Spleen (tissue), 11 donors: ENCODE results near the gene PROB1. TPM values are rescaled to one million over a fixed set of nuclear protein-coding genes. Genes with fewer than 3 reads are reported as not detected.
A peak's percentile ranks its signal among the peaks of the same experiment; 100 is the strongest.

Experiments
- DNase-seq: peaks from one replicate; pipeline ENCODE4 v3.0.0-alpha.2; 2020
- H3K27ac ChIP-seq, 8 donors: fragments of 200-600 bp; sonication (generic) in 7 of 8; 1 replicate in 4 of 8; 2 replicates in 4 of 8; pipeline versions ENCODE4 v1.5.0 to v1.8.0; 2016 to 2021; ENCODE audit warnings: inconsistent platforms in 4 of 8, mild to moderate bottlenecking in 4 of 8, moderate library complexity in 1 of 8
- H3K27me3 ChIP-seq, 7 donors: fragments of 200-600 bp; sonication (generic) in 6 of 7; replicated peaks in 1 of 7; 1 replicate in 4 of 7; 2 replicates in 3 of 7; pipeline versions ENCODE4 v1.5.0 to v1.8.0; 2016 to 2021; ENCODE audit warnings: inconsistent platforms in 3 of 7, mild to moderate bottlenecking in 1 of 7
- H3K36me3 ChIP-seq, 6 donors: fragments of 200-600 bp; sonication (generic) in 5 of 6; 1 replicate in 4 of 6; 2 replicates in 2 of 6; pipeline versions ENCODE4 v1.5.0 to v1.8.0; 2016 to 2021; ENCODE audit warnings: inconsistent platforms in 2 of 6
- H3K4me1 ChIP-seq, 6 donors: fragments of 200-600 bp; sonication (generic) in 5 of 6; 1 replicate in 3 of 6; 2 replicates in 3 of 6; pipeline versions ENCODE4 v1.5.0 to v1.8.0; 2016 to 2021; ENCODE audit warnings: inconsistent platforms in 3 of 6
- H3K4me3 ChIP-seq, 8 donors: fragments of 200-600 bp; sonication (generic) in 7 of 8; 1 replicate in 4 of 8; 2 replicates in 4 of 8; pipeline versions ENCODE4 v1.5.0 to v1.8.0; 2016 to 2021; ENCODE audit warnings: inconsistent platforms in 4 of 8, mild to moderate bottlenecking in 4 of 8, moderate library complexity in 2 of 8
- H3K9me3 ChIP-seq, 8 donors: fragments of 200-600 bp; sonication (generic) in 7 of 8; 1 replicate in 4 of 8; 2 replicates in 4 of 8; pipeline versions ENCODE4 v1.5.0 to v1.8.0; 2016 to 2021; ENCODE audit warnings: inconsistent platforms in 4 of 8
- POLR2A ChIP-seq, 3 donors: fragments of 450-650 bp; IDR thresholded peaks; one replicate each; pipeline ENCODE4 v1.5.1; 2017; ENCODE audit warnings: antibody characterized with exemption in 3 of 3, mild to moderate bottlenecking in 1 of 3
- POLR2AphosphoS5 ChIP-seq, 3 donors: sonication (generic); formaldehyde crosslinking; IDR thresholded peaks; one replicate each; pipeline ENCODE4 v1.5.1; 2017; ENCODE audit warnings: antibody characterized with exemption in 3 of 3
- WGBS, 5 donors: extraction: QIAGEN DNeasy Blood & Tissue Kit in 3 of 5; methylation state at CpG; one replicate each; pipeline versions ENCODE4 v1.1.5 to v1.1.7; 2013 to 2018; 5-methylcytosine and 5-hydroxymethylcytosine counted together
- intact Hi-C: fragments of 100-400 bp; cut with DNase I; formaldehyde crosslinking; loops from one replicate; pipeline ENCODE4 v1.15.0; 2023; ENCODE audit warnings: low total_unique reads
- polyA plus RNA-seq, 3 donors: library from polyadenylated mRNA; stranded (reverse); fragments of 200-250 nt; gene quantifications; one replicate each; pipeline ENCODE4 v1.2.1, GENCODE V29; 2013
- total RNA-seq, 7 donors: library from RNA; depleted of rRNA in 3 of 7; stranded (reverse); fragments of >200 nt in 3 of 7; fragmentation: NEBNext Ultra II Directional in 4 of 7; extraction: Animal tissue kit (Norgen Biotek cat#: 25700) in 4 of 7; gene quantifications; one replicate each; pipeline versions ENCODE4 v1.1.0 to v1.2.1, GENCODE V29; 2016 to 2021
- TF ChIP-seq, protein P1 (sequence below), 11 experiments: fragments of 200-600 bp in 7 of 11; fragments of 450-650 bp in 4 of 11; sonication (generic) in 4 of 11; IDR thresholded peaks in 8 of 11; conservative IDR thresholded peaks in 3 of 11; 1 replicate in 7 of 11; 2 replicates in 4 of 11; pipeline versions ENCODE4 v1.4.0 to v1.8.0; 2016 to 2021; ENCODE audit warnings: antibody characterized with exemption in 11 of 11, inconsistent platforms in 4 of 11, mild to moderate bottlenecking in 1 of 11
- donor health status: healthy with polysubstance abuse.
- donor health status: DM: no; HTN: no; CAD: no; lungs with moderate emphysema.
- donor health status: DM: no; HTN: no; CAD: no.
- donor health status: Bipolar disorder and iron deficiency.
- donor health status: healthy.
- donor health status: DM: no; HTN: no; CAD: no.
- donor health status: DM: yes; HTN: yes; CAD: no.

PROB1 gene
- total and polyA plus RNA-seq, 10 donors, result 0.33 to 3.2 (median 1.6) TPM

DNA sequence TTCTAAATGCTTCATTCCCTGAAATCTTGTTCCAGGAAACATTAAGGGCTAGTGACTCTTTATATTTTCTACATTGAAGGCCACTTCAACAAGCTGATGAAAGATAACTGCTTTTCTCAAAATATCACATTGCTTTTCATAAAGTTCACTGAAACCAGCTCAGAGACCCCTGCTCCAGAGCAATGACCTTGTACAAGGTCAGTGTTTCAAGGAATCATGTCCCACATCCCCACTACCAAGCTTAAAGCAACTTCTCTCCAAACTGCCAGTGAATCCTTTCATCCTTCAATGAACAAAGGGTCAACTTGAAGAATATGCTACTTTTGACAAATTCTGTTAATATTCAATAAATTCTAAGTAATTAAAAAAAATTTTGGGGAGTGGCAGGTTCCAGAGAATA is 21.0 kb upstream of the PROB1 start:
- TF ChIP-seq POLR2A (IDR thresholded peaks at IDR 0.05), result no peak
- TF ChIP-seq, protein P1, sequence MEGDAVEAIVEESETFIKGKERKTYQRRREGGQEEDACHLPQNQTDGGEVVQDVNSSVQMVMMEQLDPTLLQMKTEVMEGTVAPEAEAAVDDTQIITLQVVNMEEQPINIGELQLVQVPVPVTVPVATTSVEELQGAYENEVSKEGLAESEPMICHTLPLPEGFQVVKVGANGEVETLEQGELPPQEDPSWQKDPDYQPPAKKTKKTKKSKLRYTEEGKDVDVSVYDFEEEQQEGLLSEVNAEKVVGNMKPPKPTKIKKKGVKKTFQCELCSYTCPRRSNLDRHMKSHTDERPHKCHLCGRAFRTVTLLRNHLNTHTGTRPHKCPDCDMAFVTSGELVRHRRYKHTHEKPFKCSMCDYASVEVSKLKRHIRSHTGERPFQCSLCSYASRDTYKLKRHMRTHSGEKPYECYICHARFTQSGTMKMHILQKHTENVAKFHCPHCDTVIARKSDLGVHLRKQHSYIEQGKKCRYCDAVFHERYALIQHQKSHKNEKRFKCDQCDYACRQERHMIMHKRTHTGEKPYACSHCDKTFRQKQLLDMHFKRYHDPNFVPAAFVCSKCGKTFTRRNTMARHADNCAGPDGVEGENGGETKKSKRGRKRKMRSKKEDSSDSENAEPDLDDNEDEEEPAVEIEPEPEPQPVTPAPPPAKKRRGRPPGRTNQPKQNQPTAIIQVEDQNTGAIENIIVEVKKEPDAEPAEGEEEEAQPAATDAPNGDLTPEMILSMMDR (IDR thresholded peaks at IDR 0.05 in 8 of 11, conservative IDR thresholded peaks at IDR 0.05 in 3 of 11), result no peak
- TF ChIP-seq POLR2AphosphoS5 (IDR thresholded peaks at IDR 0.05), result no peak
- no peaks in the 10 kb centered on the region for H3K9me3 ChIP-seq
- DNase-seq, result no peak
- intact Hi-C loops, result no loop called here
- peaks cover 3 to 54% (median 22%) of the 10 kb centered on the region in 6 donors for H3K4me1 ChIP-seq
- no peaks in the 10 kb centered on the region for H3K27me3 ChIP-seq
- H3K36me3 ChIP-seq, result peaks cover 0 to 30% (median 9%) of the 10 kb centered on the region in 6 donors
- no peak overlapping the region for H3K4me3 ChIP-seq
- H3K27ac ChIP-seq, result peak overlapping the region in 6 of 8 donors; percentile 22 to 77 (median 53)

DNA sequence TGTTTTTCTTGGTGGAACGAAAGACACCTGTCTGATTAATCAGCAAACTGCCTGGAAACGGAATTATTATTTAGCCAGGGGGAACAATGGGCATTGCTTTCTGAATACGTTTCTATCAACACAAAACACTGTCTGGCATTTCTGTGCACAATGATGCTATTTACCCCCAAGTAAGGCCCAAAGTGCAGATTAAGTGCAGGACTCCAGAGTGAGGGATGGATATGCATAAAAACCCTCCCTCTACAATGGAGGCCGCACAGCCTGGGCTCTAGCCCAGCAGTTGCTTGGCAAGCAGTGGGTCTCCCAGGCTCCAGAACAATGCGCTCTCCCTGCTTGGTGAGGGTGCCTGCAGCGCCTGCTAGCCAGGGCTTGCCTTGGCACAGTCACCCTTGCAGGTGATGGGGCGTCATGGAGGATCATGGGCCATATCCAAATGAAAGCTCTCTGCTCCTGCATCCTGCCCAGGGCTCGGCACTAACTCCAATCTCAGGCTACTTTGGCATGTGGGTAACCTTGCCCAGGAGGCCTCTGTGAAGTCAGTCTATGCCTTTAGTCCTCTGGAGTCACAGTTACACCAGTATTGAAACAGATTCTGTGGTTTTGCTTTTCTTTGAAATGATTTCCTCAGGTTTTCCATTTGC is 20.4 kb upstream of the PROB1 start:
- Histone ChIP-seq H3K27me3 (no peaks in the 10 kb centered on the region), H3K4me3 (no peak overlapping the region), H3K36me3 (peaks cover 0 to 26% (median 9%) of the 10 kb centered on the region in 6 donors), H3K27ac (peak overlapping the region in 6 of 8 donors; percentile 22 to 77 (median 53)), H3K4me1 (peaks cover 3 to 54% (median 22%) of the 10 kb centered on the region in 6 donors), H3K9me3 (no peaks in the 10 kb centered on the region)
- intact Hi-C loops, result no loop called here
- TF ChIP-seq POLR2A (IDR thresholded peaks at IDR 0.05), result no peak
- no peak for TF ChIP-seq POLR2AphosphoS5 (IDR thresholded peaks at IDR 0.05)
- TF ChIP-seq, protein P1 (IDR thresholded peaks at IDR 0.05 in 8 of 11, conservative IDR thresholded peaks at IDR 0.05 in 3 of 11), result no peak
- DNase-seq, result no peak
- 72 to 82% (median 79%) methylated on average over 5 to 8 of the region's 8 CpGs for WGBS, 5 donors

DNA sequence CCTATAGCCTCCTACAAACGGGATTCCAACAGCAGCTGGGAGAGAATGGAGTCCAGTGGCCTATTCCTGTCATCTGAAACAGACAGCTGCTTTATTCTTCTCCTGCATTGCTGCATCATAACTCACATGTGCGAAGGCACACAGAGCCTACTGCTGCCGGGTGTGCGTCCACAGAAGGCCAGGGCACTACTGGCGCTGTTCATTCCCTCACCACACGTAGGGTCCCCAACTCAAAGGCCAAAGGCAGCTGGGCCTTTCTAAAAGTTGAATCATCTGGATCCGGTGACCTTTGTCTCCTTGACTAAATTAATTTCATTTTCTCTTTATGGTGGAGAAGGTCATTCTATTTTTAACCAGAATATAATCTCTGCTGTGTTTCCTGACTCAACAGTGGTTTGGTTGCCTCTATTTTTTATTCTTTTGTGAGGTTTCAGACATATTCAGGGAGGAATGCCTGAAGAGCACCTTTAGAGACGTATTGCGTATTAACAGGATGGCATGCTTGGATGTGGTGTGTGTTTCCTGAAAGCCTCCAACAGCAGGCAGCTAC is 19.8 kb upstream of the PROB1 start:
- no peak overlapping the region for H3K4me3 ChIP-seq
- no peak for DNase-seq
- H3K27ac ChIP-seq, result peak overlapping the region in 7 of 8 donors; percentile 22 to 77 (median 62)
- no peaks in the 10 kb centered on the region for H3K9me3 ChIP-seq
- peaks cover 0 to 20% (median 4%) of the 10 kb centered on the region in 6 donors for H3K36me3 ChIP-seq
- TF ChIP-seq POLR2A (IDR thresholded peaks at IDR 0.05) (no peak), POLR2AphosphoS5 (IDR thresholded peaks at IDR 0.05) (peak in 1 of 3 donors; percentile 54)
- no peaks in the 10 kb centered on the region for H3K27me3 ChIP-seq
- intact Hi-C loops, result no loop called here
- peaks cover 3 to 54% (median 22%) of the 10 kb centered on the region in 6 donors for H3K4me1 ChIP-seq
- 65 to 80% (median 67%) methylated on average over 9 of the region's 9 CpGs for WGBS, 5 donors

DNA sequence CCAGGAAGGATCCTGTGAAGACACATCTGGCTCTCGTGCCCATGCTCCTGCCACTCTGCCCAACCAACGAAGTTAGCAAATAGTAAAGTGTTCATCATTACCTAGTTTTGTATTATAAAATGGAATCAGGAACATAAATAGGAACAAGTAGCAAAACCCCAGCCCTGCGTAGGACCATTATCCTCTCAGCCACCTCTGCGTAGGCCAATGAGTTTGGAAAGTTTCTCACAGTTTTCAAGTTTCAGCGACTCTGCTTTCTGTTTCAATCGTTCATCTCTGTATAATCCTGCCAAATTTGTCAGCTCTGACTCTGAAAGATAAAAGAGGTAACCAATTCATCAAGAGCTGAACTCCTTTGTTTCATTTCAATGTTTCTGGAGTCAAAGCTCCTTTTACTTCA is 19.1 kb upstream of the PROB1 start:
- H3K4me3 ChIP-seq, result no peak overlapping the region
- peaks cover 0 to 13% (median 0%) of the 10 kb centered on the region in 6 donors for H3K36me3 ChIP-seq
- intact Hi-C loops, result no loop called here
- H3K27ac ChIP-seq, result peak overlapping the region in 5 of 8 donors; percentile 44 to 77 (median 63)
- H3K9me3 ChIP-seq, result no peaks in the 10 kb centered on the region
- H3K27me3 ChIP-seq, result no peaks in the 10 kb centered on the region
- WGBS, 5 donors, result 78 to 83% (median 82%) methylated on average over 6 of the region's 6 CpGs
- TF ChIP-seq POLR2A (IDR thresholded peaks at IDR 0.05) (no peak), POLR2AphosphoS5 (IDR thresholded peaks at IDR 0.05) (no peak)
- TF ChIP-seq, protein P1 (IDR thresholded peaks at IDR 0.05 in 8 of 11, conservative IDR thresholded peaks at IDR 0.05 in 3 of 11), result no peak
- H3K4me1 ChIP-seq, result peaks cover 3 to 52% (median 22%) of the 10 kb centered on the region in 6 donors
- DNase-seq, result no peak
